OCI-LY1 (cell line): Measurements from ENCODE around the gene ELL2.

ENCODE experiments used
- H2AFZ ChIP-seq: fragments of 200-600 bp; sonication (generic), shearing (Covaris generic); 2 replicates; pipeline ENCODE4 v1.6.0; 2014; ENCODE audit warnings: antibody characterized with exemption, mild to moderate bottlenecking, low read length
- H3F3A ChIP-seq: fragments of 200-600 bp; sonication (generic), shearing (Covaris generic); 2 replicates; pipeline ENCODE4 v1.6.0; 2014; ENCODE audit warnings: mild to moderate bottlenecking, antibody characterized with exemption, low read length, moderate library complexity; ENCODE audit not compliant: insufficient read depth
- H3K27ac ChIP-seq: fragments of 200-600 bp; sonication (generic); 2 replicates; pipeline ENCODE4 v1.5.1; 2014; ENCODE audit warnings: low read length, mixed run types, mild to moderate bottlenecking, low read depth; ENCODE audit not compliant: poor library complexity, severe bottlenecking
- H3K27me3 ChIP-seq: fragments of 200-600 bp; sonication (generic); 2 replicates; pipeline ENCODE4 v1.6.0; 2014; ENCODE audit warnings: antibody characterized with exemption, mild to moderate bottlenecking, low read length, moderate library complexity; ENCODE audit not compliant: insufficient read depth
- H3K36me3 ChIP-seq: fragments of 200-600 bp; sonication (generic); 2 replicates; pipeline ENCODE4 v1.6.1; 2014; ENCODE audit warnings: mild to moderate bottlenecking, antibody characterized with exemption, low read length, moderate library complexity, mixed read lengths; ENCODE audit not compliant: insufficient read depth
- H3K4me1 ChIP-seq: fragments of 200-600 bp; sonication (generic); 2 replicates; pipeline ENCODE4 v1.5.1; 2014; ENCODE audit warnings: mild to moderate bottlenecking, low read length, moderate library complexity; ENCODE audit not compliant: insufficient read depth, severe bottlenecking
- H3K4me2 ChIP-seq: fragments of 200-600 bp; sonication (generic), shearing (Covaris generic); 2 replicates; pipeline ENCODE4 v1.6.1; 2014; ENCODE audit warnings: low read length
- H3K4me3 ChIP-seq: fragments of 200-600 bp; sonication (generic); 2 replicates; pipeline ENCODE4 v1.5.1; 2014; ENCODE audit warnings: low read length, low read depth, mild to moderate bottlenecking, mixed read lengths; ENCODE audit not compliant: poor library complexity, severe bottlenecking
- H3K79me2 ChIP-seq: fragments of 200-600 bp; shearing (Covaris generic); 2 replicates; pipeline ENCODE4 v1.6.1; 2016; ENCODE audit warnings: mixed run types, low read length, mixed read lengths; ENCODE audit not compliant: insufficient read depth
- H3K9ac ChIP-seq: fragments of 200-600 bp; sonication (generic), shearing (Covaris generic); 2 replicates; pipeline ENCODE4 v1.6.1; 2014; ENCODE audit warnings: mild to moderate bottlenecking, low read length, mixed read lengths
- H3K9me2 ChIP-seq: fragments of 200-600 bp; sonication (generic), shearing (Covaris generic); 2 replicates; pipeline ENCODE4 v1.6.1; 2014; ENCODE audit warnings: low read depth, mild to moderate bottlenecking, low read length, mixed read lengths
- H3K9me3 ChIP-seq: fragments of 200-600 bp; shearing (Covaris generic); 2 replicates; pipeline ENCODE4 v1.6.1; 2014; ENCODE audit warnings: low read length, mixed read lengths
- H4K20me1 ChIP-seq: fragments of 200-600 bp; sonication (generic), shearing (Covaris generic); 2 replicates; pipeline ENCODE4 v1.6.0; 2016; ENCODE audit warnings: mild to moderate bottlenecking, low read length; ENCODE audit not compliant: insufficient read depth
- CTCF ChIP-seq: fragments of 200-600 bp; sonication (generic), shearing (Covaris generic); IDR thresholded peaks from 2 replicates; pipeline ENCODE4 v1.5.1; 2017; ENCODE audit warnings: mild to moderate bottlenecking, antibody characterized with exemption, low read length, moderate library complexity, mixed read lengths
- EZH2 ChIP-seq: fragments of 200-600 bp; sonication (generic), shearing (Covaris generic); IDR thresholded peaks from 2 replicates; pipeline ENCODE4 v1.8.0; 2017; ENCODE audit warnings: borderline replicate concordance, mixed run types, mild to moderate bottlenecking, antibody characterized with exemption, low read length, moderate library complexity, mixed read lengths

ELL2 gene

GRCh38 chr5:95953021-95953702 is 8.5 kb downstream of the ELL2 start:
- Histone ChIP-seq H3K36me3 (no peaks in the 10 kb centered on the region), H3K4me3 (no peak overlapping the region), H3K4me2 (no peak overlapping the region), H3K9me2 (no peaks in the 10 kb centered on the region), H3K9ac (no peak overlapping the region), H3K79me2 (no peaks in the 10 kb centered on the region), H2AFZ (no peak overlapping the region), H3K27me3 (no peaks in the 10 kb centered on the region), H3F3A (no peaks in the 10 kb centered on the region), H3K27ac (no peak overlapping the region), H3K4me1 (no peaks in the 10 kb centered on the region), H3K9me3 (no peaks in the 10 kb centered on the region), H4K20me1 (no peaks in the 10 kb centered on the region)
- TF ChIP-seq EZH2 (no peak), CTCF (no peak)

- Histone ChIP-seq H3K4me2 (no peak overlapping the region), H3K36me3 (no peaks in the 10 kb centered on the region), H3K9me2 (no peaks in the 10 kb centered on the region), H4K20me1 (no peaks in the 10 kb centered on the region), H3K27me3 (no peaks in the 10 kb centered on the region), H3K9ac (no peak overlapping the region), H3F3A (no peaks in the 10 kb centered on the region), H3K27ac (no peak overlapping the region), H2AFZ (no peak overlapping the region), H3K4me1 (no peaks in the 10 kb centered on the region), H3K79me2 (no peaks in the 10 kb centered on the region), H3K9me3 (no peaks in the 10 kb centered on the region), H3K4me3 (no peak overlapping the region)
- TF ChIP-seq CTCF (no peak), EZH2 (no peak)
These were observed 9.7 kb downstream of the ELL2 start for GRCh38 chr5:95951916-95952315.

GRCh38 chr5:95949810-95950209 is 11.8 kb downstream of the ELL2 start:
- Histone ChIP-seq H3K27ac (no peak overlapping the region), H3K36me3 (no peaks in the 10 kb centered on the region), H3K4me1 (no peaks in the 10 kb centered on the region), H3K9me2 (no peaks in the 10 kb centered on the region), H3K79me2 (no peaks in the 10 kb centered on the region), H3K9me3 (no peaks in the 10 kb centered on the region), H2AFZ (no peak overlapping the region), H3K4me3 (no peak overlapping the region), H3K4me2 (no peak overlapping the region), H3K9ac (no peak overlapping the region), H3K27me3 (no peaks in the 10 kb centered on the region), H4K20me1 (no peaks in the 10 kb centered on the region), H3F3A (no peaks in the 10 kb centered on the region)
- no peak for TF ChIP-seq CTCF
- no peak for TF ChIP-seq EZH2
